Activated B cell treated with CpG ODN at 0.5 μM for 24 hours (primary cell): ENCODE measurements around the gene TMEM119. TPM values are rescaled to one million over a fixed set of nuclear protein-coding genes. Genes with fewer than 3 reads are reported as not detected.
A peak's percentile ranks its signal among the peaks of the same experiment; 100 is the strongest.
"Not testable (repeated sequence)": the region's sequence is repeated elsewhere in the genome, so short reads cannot be mapped to it uniquely, and the experiment has no call there.

ENCODE experiments used
- ATAC-seq: fragments of 200-7000 bp; cut with Tn5 transposase; one replicate; pipeline ENCODE4 v1.10.0; 2021; ENCODE audit warnings: low read depth, mild to moderate bottlenecking, moderate library complexity
- CTCF ChIA-PET: fragments of 350-600 bp; sonication (Branson Sonifier 250); formaldehyde crosslinking; loops from one replicate; lab custom pipeline; 2021; ENCODE audit warnings: antibody characterized with exemption; lab: Charles Lee
- POLR2A ChIA-PET: fragments of 350-600 bp; sonication (Branson Sonifier 250); formaldehyde crosslinking; loops from one replicate; lab custom pipeline; 2021; ENCODE audit warnings: antibody characterized with exemption; lab: Charles Lee
- DNase-seq: peaks from one replicate; pipeline ENCODE4 v3.0.0; 2022
- H3K27ac Mint-ChIP-seq: one replicate; pipeline ENCODE4 v1.8.0; 2020; ENCODE audit warnings: mixed read lengths
- H3K27me3 Mint-ChIP-seq: one replicate; pipeline ENCODE4 v1.8.0; 2021; ENCODE audit warnings: mixed read lengths
- H3K36me3 Mint-ChIP-seq: one replicate; pipeline ENCODE4 v1.8.0; 2021; ENCODE audit warnings: low read depth, mixed read lengths
- H3K4me1 Mint-ChIP-seq: one replicate; pipeline ENCODE4 v1.8.0; 2021; ENCODE audit warnings: mixed read lengths
- H3K4me3 Mint-ChIP-seq: one replicate; pipeline ENCODE4 v1.8.0; 2020; ENCODE audit warnings: mild to moderate bottlenecking, mixed read lengths
- H3K9me3 Mint-ChIP-seq: one replicate; pipeline ENCODE4 v1.8.0; 2020; ENCODE audit warnings: mixed read lengths
- intact Hi-C: fragments of 100-400 bp; cut with micrococcal nuclease; formaldehyde crosslinking; loops from one replicate; pipeline ENCODE4 v1.15.1; 2024
- total RNA-seq: library from RNA; stranded (reverse); gene quantifications from 2 replicates; pipeline ENCODE4 v1.2.3, GENCODE V29; 2022
- TF ChIP-seq, protein P1 (sequence below): fragments of 200-600 bp; IDR thresholded peaks from one replicate; pipeline ENCODE4 v1.8.0; 2022; ENCODE audit warnings: antibody characterized with exemption, mild to moderate bottlenecking

The TMEM119 gene
- total RNA-seq, 1 donor from 2014 or later, result not detected

DNA sequence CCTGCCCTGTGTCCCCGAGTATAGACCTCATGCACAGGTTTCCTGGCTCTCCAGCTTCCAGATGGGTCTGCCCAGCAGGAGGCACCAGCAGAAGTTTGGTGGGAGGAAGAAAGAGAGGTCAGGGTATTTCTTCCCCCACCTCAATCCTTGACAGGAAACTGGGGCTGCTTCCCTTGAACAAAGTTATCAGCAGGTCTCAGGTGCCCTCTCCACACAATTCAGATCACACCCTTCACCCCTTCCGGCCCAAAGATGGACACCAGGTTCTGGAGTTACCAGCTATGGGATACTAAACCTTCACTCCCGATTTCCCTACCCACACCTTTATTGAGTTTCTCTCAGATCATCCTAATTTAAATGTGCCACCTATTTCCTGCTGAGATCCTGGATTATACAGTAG lies 38.1 kb downstream of the TMEM119 start:
- no peaks in the 10 kb centered on the region for H3K27me3 Mint-ChIP-seq
- H3K4me1 Mint-ChIP-seq, result peaks cover 71% of the 10 kb centered on the region
- TF ChIP-seq, protein P1, sequence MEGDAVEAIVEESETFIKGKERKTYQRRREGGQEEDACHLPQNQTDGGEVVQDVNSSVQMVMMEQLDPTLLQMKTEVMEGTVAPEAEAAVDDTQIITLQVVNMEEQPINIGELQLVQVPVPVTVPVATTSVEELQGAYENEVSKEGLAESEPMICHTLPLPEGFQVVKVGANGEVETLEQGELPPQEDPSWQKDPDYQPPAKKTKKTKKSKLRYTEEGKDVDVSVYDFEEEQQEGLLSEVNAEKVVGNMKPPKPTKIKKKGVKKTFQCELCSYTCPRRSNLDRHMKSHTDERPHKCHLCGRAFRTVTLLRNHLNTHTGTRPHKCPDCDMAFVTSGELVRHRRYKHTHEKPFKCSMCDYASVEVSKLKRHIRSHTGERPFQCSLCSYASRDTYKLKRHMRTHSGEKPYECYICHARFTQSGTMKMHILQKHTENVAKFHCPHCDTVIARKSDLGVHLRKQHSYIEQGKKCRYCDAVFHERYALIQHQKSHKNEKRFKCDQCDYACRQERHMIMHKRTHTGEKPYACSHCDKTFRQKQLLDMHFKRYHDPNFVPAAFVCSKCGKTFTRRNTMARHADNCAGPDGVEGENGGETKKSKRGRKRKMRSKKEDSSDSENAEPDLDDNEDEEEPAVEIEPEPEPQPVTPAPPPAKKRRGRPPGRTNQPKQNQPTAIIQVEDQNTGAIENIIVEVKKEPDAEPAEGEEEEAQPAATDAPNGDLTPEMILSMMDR, result no peak
- ATAC-seq, result no peak
- no peak for DNase-seq
- H3K27ac Mint-ChIP-seq, result peak overlapping the region; percentile 99
- H3K36me3 Mint-ChIP-seq, result peaks cover 58% of the 10 kb centered on the region
- intact Hi-C loops, result loop anchor here (5.0 to 10.0 kb wide), 4 partner anchors 593 to 1443 kb away; partner anchors contain the start of genes FAM222A, MMAB and MVK
- peak overlapping the region; percentile 100 for H3K4me3 Mint-ChIP-seq
- POLR2A ChIA-PET, result interaction anchor here (3.4 to 5.2 kb wide), 3 partner anchors 11 to 77 kb away, joined by 17 to 118 read pairs (median 75); partner anchors contain the start of gene SELPLG
- CTCF ChIA-PET, result interaction anchor here (2.0 to 14.5 kb wide), 2 partner anchors 58 to 105 kb away, joined by 9 to 338 read pairs; no protein-coding TSS in a partner anchor
- no peaks in the 10 kb centered on the region for H3K9me3 Mint-ChIP-seq

DNA sequence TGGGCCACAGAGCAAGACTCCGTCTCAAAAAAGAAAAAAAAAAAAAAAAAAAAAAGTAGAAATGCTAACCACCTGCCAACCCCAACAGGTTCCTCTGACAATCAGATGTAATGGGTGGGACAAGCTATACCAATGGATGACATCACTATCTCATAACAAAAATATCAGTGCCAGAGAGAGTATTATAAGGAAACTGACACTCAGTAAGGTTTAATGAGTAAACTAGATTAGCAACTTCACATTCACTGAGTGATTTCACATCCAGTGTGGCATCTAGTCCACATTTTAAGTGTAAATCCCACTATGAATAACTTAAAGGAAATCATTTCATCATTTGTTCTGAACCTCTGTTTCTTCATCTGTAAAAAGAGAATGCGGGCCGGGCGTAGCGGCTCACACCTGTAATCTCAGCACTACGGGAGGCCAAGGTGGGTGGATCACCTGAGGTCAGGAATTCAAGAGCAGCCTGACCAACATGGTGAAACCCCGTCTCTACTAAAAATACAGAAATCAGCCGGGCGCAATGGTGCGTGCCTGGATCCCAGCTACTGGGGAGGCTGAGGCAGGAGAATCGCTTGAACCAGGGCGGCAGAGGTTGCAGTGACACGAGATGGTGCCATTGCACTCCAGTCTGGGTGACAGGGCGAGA lies 38.8 kb downstream of the TMEM119 start:
- TF ChIP-seq, protein P1, result no peak
- no peaks in the 10 kb centered on the region for H3K9me3 Mint-ChIP-seq
- H3K27ac Mint-ChIP-seq, result no peak overlapping the region
- ChIA-PET POLR2A (interaction anchor here (0.6 to 5.2 kb wide), 4 partner anchors 57 to 550 kb away, joined by 4 to 118 read pairs (median 40); partner anchors contain the start of gene SELPLG), CTCF (no interaction called here)
- DNase-seq, result no peak
- peaks cover 67% of the 10 kb centered on the region for H3K4me1 Mint-ChIP-seq
- peaks cover 54% of the 10 kb centered on the region for H3K36me3 Mint-ChIP-seq
- H3K27me3 Mint-ChIP-seq, result no peaks in the 10 kb centered on the region
- peak overlapping the region; percentile 100 for H3K4me3 Mint-ChIP-seq
- ATAC-seq, result no peak
- intact Hi-C loops, result no loop called here

DNA sequence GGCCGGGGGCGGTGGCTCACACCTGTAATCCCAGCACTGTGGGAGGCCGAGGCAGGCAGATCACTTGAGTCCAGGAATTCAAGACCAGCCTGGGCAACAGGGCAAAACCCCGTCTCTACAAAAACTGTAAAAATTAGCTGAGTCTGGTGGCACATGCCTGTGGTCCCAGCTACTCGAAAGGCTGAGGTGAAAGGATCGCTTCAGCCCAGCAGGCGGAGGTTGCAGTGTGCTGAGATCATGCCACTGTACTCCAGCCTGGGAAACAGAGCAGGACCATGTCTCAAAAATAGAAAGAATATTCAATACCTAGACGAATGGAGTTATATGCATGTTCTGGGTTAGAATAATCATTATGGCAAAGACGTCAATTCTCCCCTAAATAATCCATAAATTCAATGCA lies 42.5 kb downstream of the TMEM119 start:
- H3K9me3 Mint-ChIP-seq, H3K4me3 Mint-ChIP-seq, CTCF ChIA-PET, intact Hi-C loops, DNase-seq, H3K27ac Mint-ChIP-seq, H3K27me3 Mint-ChIP-seq, ATAC-seq, POLR2A ChIA-PET: not testable (repeated sequence)
- Mint-ChIP-seq H3K36me3 (peaks cover 43% of the 10 kb centered on the region), H3K4me1 (peaks cover 82% of the 10 kb centered on the region)

DNA sequence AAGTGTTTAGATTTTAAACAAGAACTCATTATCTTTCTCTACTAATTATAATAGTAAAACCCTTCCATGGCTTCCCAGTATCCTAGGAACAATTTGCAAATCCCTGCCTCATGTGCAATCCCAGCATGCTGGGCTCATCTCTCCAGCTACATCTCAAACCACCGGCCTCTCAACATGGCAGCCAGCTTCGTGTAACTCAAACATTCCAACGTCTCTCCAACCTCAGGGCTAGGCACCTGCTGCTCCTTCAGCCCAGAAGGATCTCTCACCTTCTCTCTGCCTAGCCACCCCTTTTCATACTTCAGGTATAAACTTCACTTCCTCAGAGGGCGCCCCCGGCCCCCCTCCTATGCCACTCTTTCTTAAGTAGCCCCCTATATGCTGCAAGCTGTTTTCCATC lies 44.1 kb downstream of the TMEM119 start:
- Mint-ChIP-seq H3K4me1 (peaks cover 72% of the 10 kb centered on the region), H3K9me3 (no peaks in the 10 kb centered on the region), H3K27me3 (no peaks in the 10 kb centered on the region), H3K36me3 (peaks cover 43% of the 10 kb centered on the region), H3K4me3 (no peak overlapping the region), H3K27ac (no peak overlapping the region)
- intact Hi-C loops, result no loop called here
- DNase-seq (no peak), ATAC-seq (no peak)
- ChIA-PET POLR2A (no interaction called here), CTCF (no interaction called here)
- TF ChIP-seq, protein P1, result no peak

DNA sequence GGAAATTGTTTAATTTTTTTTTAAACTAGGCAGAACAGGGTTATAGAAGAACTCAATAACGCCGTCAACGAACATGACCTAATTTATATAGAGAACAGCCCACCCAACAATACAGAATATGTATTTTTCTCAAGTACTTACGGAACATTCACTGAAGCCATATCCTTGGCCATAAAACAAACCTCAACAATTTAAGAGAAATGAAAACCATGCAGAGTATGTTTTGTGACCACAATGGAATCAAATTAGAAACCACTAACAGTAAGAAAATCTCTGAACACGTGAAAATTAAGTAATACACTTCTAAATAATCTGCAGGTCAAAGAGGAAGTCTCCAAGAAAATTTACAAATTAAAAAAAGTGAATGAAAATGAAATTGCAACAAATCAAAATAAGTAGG lies 46.3 kb downstream of the TMEM119 start:
- H3K27ac Mint-ChIP-seq, result no peak overlapping the region
- intact Hi-C loops, result no loop called here
- H3K9me3 Mint-ChIP-seq, result no peaks in the 10 kb centered on the region
- no peak overlapping the region for H3K4me3 Mint-ChIP-seq
- no peak for ATAC-seq
- peaks cover 62% of the 10 kb centered on the region for H3K4me1 Mint-ChIP-seq
- no peaks in the 10 kb centered on the region for H3K27me3 Mint-ChIP-seq
- ChIA-PET POLR2A (no interaction called here), CTCF (no interaction called here)
- H3K36me3 Mint-ChIP-seq, result peaks cover 49% of the 10 kb centered on the region
- TF ChIP-seq, protein P1, result no peak
- DNase-seq, result no peak
